Effector CD4-positive, alpha-beta T cell (primary cell): Measurements from ENCODE around the gene CACYBP.
A peak's percentile ranks its signal among the peaks of the same experiment; 100 is the strongest.

Source experiments
- DNase-seq: peaks from one replicate; pipeline ENCODE4 v3.0.0-alpha.2; 2020

The CACYBP gene

DNA sequence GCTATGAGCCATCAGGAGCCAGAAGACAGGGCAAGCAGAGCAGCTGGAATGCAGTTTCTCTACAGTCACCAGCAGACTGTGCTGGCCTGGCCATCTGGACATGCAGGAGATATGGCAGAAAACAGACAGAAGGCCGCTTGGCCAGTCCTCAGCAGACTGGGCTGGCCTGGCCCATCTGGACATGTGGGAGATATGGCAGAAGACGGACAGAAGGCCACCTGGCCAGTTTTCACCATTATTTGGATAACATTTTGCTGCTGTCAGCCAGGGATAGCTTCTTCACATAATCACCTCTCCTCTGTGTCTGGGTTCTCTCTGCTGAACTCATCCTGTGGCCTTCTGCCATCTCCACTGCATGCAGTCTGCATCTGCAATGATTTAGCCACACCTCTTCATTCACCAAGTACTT, 25.0 kb upstream of the CACYBP start:
- no peak for DNase-seq

DNA sequence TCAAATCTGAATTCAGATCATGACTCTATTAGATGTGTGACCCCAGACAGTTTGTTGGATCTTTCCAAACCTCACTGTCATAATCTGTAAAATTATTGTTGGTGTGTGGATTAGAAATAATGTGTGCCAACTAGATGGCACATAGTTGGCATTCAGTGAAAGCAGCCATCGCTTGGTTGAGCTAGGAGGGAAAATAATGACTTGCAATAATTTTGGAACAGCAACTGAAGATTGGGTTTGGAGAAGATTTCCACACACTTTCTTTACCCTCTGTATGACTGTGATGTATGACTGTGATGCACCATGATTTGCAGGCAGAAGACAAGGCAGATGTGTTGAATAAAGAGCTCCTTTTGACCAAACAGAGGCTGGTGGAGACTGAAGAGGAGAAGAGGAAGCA, 24.0 kb upstream of the CACYBP start:
- no peak for DNase-seq

- no peak for DNase-seq
These were observed 23.2 kb upstream of the CACYBP start for GRCh38 chr1:174976436-174977108.

GRCh38 chr1:174982971-174983689, 16.6 kb upstream of the CACYBP start:
- DNase-seq = peak; percentile 48

GRCh38 chr1:174984952-174985351, 14.8 kb upstream of the CACYBP start:
- DNase-seq = no peak

GRCh38 chr1:174988539-174988938, 11.2 kb upstream of the CACYBP start:
- no peak for DNase-seq

GRCh38 chr1:174988986-174989385, 10.8 kb upstream of the CACYBP start:
- DNase-seq = no peak

GRCh38 chr1:174989536-174990220, 10.1 kb upstream of the CACYBP start:
- DNase-seq = no peak

GRCh38 chr1:174990382-174990999, 9.3 kb upstream of the CACYBP start:
- DNase-seq = no peak

DNA sequence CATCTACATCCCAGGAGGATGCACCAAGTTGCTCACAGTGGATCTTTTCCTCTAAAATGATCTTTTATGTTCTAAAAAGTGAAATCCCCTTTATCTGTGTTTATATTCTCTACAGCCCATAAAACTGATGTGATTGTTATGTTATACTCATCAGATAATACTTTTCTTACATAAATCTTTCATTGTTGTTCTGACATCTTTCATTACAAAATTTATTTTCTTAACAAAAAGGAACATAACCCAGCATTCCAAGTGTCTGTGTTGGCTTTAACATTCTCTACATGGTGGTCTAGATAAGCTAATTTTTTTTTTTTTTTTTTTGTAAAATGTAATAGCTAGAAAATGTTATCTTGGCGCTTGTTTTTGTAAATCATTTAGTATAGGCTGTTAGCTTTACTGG, 8.3 kb upstream of the CACYBP start:
- no peak for DNase-seq

DNA sequence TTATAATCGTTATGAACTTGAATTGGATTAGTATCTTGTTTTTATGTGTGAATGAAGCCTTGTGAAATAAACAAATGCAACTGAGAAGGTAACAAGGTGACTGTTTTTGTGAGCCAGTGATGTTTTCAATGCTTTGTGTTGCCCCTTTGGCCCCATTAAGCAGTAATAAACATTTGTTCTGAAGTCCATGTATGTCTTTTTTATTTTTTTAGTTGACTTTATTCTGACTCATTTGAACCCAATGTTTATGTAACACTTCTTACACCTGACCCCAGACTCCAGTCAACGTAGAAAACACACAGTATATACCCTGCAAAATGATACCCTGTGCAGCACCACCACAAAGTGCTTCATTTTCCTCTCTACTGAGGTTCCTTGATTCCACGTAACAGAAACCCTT, 4.6 kb upstream of the CACYBP start:
- DNase-seq = no peak

- no peak for DNase-seq
These were observed 3.8 kb upstream of the CACYBP start for GRCh38 chr1:174995916-174996315.

DNA sequence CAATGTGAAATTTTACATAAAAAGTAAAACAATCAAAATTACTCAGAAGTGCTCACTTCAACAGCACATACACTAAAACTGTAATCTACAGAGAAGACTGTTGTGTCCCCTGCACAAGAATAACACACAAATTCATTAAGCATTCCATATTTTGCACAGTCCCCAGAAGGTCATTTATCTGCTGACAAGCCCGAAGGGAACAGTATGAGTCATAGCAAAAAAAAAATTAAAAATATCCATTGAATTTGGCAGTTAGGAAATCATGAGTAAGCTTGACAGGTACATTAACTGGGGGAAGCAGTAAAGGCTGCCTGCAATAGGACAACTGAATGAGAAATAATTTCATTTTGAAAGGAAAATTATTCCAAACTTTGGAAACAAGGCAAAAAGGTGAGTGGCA, 3.3 kb upstream of the CACYBP start:
- DNase-seq = no peak

- DNase-seq = no peak
These were observed 2.7 kb upstream of the CACYBP start for GRCh38 chr1:174997041-174997440.

GRCh38 chr1:174998569-174999215, 1.1 kb upstream of the CACYBP start:
- DNase-seq = peak; percentile 20

DNA sequence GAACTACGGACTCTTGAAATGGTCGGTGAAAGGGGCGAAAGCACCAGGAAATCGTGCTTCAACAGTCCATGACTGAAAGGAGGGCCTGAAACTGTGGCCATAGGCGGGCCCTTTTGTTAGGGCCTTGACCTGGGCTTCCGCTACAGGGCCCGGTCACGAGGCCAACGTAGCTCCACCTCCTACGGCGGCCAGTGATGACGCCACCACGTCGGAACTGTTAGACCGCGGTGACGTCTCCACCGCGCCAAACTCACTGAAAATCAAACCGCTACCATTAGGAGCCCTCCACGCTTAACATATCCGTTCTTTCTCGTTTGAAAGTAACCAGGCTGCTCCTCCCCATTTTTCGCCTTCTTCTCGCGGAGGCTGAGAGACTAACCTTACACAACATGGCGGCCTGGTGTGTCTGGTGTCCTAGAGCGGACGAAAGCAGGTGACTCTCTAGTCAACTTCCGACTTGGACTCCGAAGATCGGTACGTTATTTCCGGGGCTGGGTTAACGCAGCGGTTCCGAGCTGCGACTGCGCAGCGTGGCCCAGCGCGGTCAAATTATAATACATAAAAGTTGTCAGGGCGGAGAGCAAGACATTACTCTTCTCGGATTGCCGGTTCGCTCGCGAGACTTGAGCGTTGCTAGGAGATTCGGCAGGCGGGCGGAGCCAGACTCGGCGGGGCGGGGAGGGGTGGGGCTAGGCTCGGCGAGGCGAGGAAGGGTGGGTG, 371 bp upstream of the CACYBP start:
- DNase-seq = peak; percentile 96

- DNase-seq = no peak
These were observed 995 bp downstream of the CACYBP start for GRCh38 chr1:175000697-175001187.

GRCh38 chr1:175002910-175003517, 3.3 kb downstream of the CACYBP start:
- DNase-seq = no peak

GRCh38 chr1:175003521-175003920, 3.8 kb downstream of the CACYBP start:
- DNase-seq = no peak

GRCh38 chr1:175005085-175005783, 5.5 kb downstream of the CACYBP start:
- no peak for DNase-seq

- no peak for DNase-seq
These were observed 9.8 kb downstream of the CACYBP start for GRCh38 chr1:175009532-175009931.
